HEK293 (cell line): ENCODE measurements around the gene TAGAP.
"Not testable (repeated sequence)": the region's sequence is repeated elsewhere in the genome, so short reads cannot be mapped to it uniquely, and the experiment has no call there.

Experiments used
- CTCF ChIA-PET: fragments of 350-600 bp; formaldehyde crosslinking; extraction: SDS; loops from one replicate; lab custom pipeline; 2021; ENCODE audit warnings: antibody characterized with exemption; lab: Yijun Ruan, JAX
- POLR2A ChIA-PET: fragments of 300-600 bp; formaldehyde crosslinking; extraction: SDS; loops from one replicate; lab custom pipeline; 2020; ENCODE audit warnings: antibody characterized with exemption, inconsistent platforms; lab: Yijun Ruan, JAX
- H3K27ac ChIP-seq: fragments of 200-500 bp; sonication (Bioruptor generic); 2 replicates; pipeline ENCODE4 v1.5.1; 2014; ENCODE audit warnings: low read depth, low read length, control low read depth, inconsistent platforms; ENCODE audit errors: extremely low read depth
- H3K36me3 ChIP-seq, 2 experiments: fragments of 200-500 bp in 1 of 2; sonication (Bioruptor generic) in 1 of 2; 1 replicate in 1 of 2; 2 replicates in 1 of 2; pipeline ENCODE4 v1.5.1; 2014 to 2017; ENCODE audit warnings: inconsistent platforms in 2 of 2, low read length in 2 of 2; ENCODE audit not compliant: control insufficient read depth in 2 of 2, insufficient read depth in 1 of 2
- H3K4me1 ChIP-seq: fragments of 200-500 bp; sonication (Bioruptor generic); 2 replicates; pipeline ENCODE4 v1.5.1; 2014; ENCODE audit warnings: mild to moderate bottlenecking, low read length, inconsistent platforms; ENCODE audit not compliant: control insufficient read depth, insufficient read depth
- H3K4me3 ChIP-seq: 2 replicates; pipeline ENCODE4 v1.5.1; 2011; ENCODE audit warnings: low read depth, mild to moderate bottlenecking, control low read depth, low read length, moderate library complexity
- H3K9me3 ChIP-seq: fragments of 200-500 bp; sonication (Bioruptor generic); 2 replicates; pipeline ENCODE4 v1.5.1; 2014; ENCODE audit warnings: low read depth, low read length, inconsistent platforms; ENCODE audit not compliant: control insufficient read depth, insufficient read depth
- GLIS1 ChIP-seq: fragments of 450-650 bp; formaldehyde crosslinking; IDR thresholded peaks from 2 replicates; pipeline ENCODE4 v1.5.1; 2016; ENCODE audit warnings: missing biosample characterization, missing genetic modification characterization
- IKZF3 ChIP-seq: fragments of 450-650 bp; IDR thresholded peaks from 2 replicates; pipeline ENCODE4 v1.5.0; 2018; ENCODE audit warnings: missing biosample characterization, mild to moderate bottlenecking, missing genetic modification characterization, moderate library complexity
- KLF9 ChIP-seq: fragments of 450-650 bp; formaldehyde crosslinking; IDR thresholded peaks from 2 replicates; pipeline ENCODE4 v1.5.1; 2016; ENCODE audit warnings: missing biosample characterization, missing genetic modification characterization, low read depth
- YY2 ChIP-seq: fragments of 450-650 bp; formaldehyde crosslinking; IDR thresholded peaks from 2 replicates; pipeline ENCODE4 v1.5.1; 2016; ENCODE audit warnings: missing biosample characterization, missing genetic modification characterization
- ZBTB48 ChIP-seq: fragments of 450-650 bp; formaldehyde crosslinking; IDR thresholded peaks from 2 replicates; pipeline ENCODE4 v1.5.1; 2016; ENCODE audit warnings: missing biosample characterization, missing genetic modification characterization
- ZBTB6 ChIP-seq: fragments of 450-650 bp; formaldehyde crosslinking; IDR thresholded peaks from 2 replicates; pipeline ENCODE4 v1.5.1; 2017; ENCODE audit warnings: missing biosample characterization, missing genetic modification characterization
- ZNF10 ChIP-seq: fragments of 450-650 bp; formaldehyde crosslinking; IDR thresholded peaks from 2 replicates; pipeline ENCODE4 v1.5.1; 2017; ENCODE audit warnings: missing biosample characterization, missing genetic modification characterization
- ZNF114 ChIP-seq: fragments of 450-650 bp; formaldehyde crosslinking; IDR thresholded peaks from 2 replicates; pipeline ENCODE4 v1.5.0; 2017; ENCODE audit warnings: missing biosample characterization, missing genetic modification characterization
- ZNF121 ChIP-seq: fragments of 450-650 bp; formaldehyde crosslinking; IDR thresholded peaks from 2 replicates; pipeline ENCODE4 v1.5.1; 2016; ENCODE audit warnings: missing biosample characterization, missing genetic modification characterization
- ZNF16 ChIP-seq: fragments of 450-650 bp; formaldehyde crosslinking; IDR thresholded peaks from 2 replicates; pipeline ENCODE4 v1.5.1; 2016; ENCODE audit warnings: low read depth, missing biosample characterization, missing genetic modification characterization
- ZNF174 ChIP-seq: fragments of 450-650 bp; formaldehyde crosslinking; IDR thresholded peaks from 2 replicates; pipeline ENCODE4 v1.5.0; 2017; ENCODE audit warnings: missing biosample characterization, mild to moderate bottlenecking, missing genetic modification characterization
- ZNF18 ChIP-seq: fragments of 450-650 bp; formaldehyde crosslinking; IDR thresholded peaks from 2 replicates; pipeline ENCODE4 v1.5.1; 2016; ENCODE audit warnings: missing biosample characterization, missing genetic modification characterization
- ZNF2 ChIP-seq: fragments of 450-650 bp; formaldehyde crosslinking; IDR thresholded peaks from 2 replicates; pipeline ENCODE4 v1.5.1; 2016; ENCODE audit warnings: missing biosample characterization, missing genetic modification characterization
- ZNF341 ChIP-seq: fragments of 450-650 bp; formaldehyde crosslinking; IDR thresholded peaks from 2 replicates; pipeline ENCODE4; 2016; ENCODE audit warnings: low read depth, missing biosample characterization, missing genetic modification characterization
- ZNF366 ChIP-seq: fragments of 450-650 bp; formaldehyde crosslinking; conservative IDR thresholded peaks from 2 replicates; pipeline ENCODE4 v1.5.1; 2016; ENCODE audit warnings: missing biosample characterization, missing genetic modification characterization
- ZNF398 ChIP-seq: fragments of 450-650 bp; formaldehyde crosslinking; IDR thresholded peaks from 2 replicates; pipeline ENCODE4 v1.5.1; 2017; ENCODE audit warnings: missing biosample characterization, missing genetic modification characterization
- ZNF433 ChIP-seq: fragments of 450-650 bp; formaldehyde crosslinking; IDR thresholded peaks from 2 replicates; pipeline ENCODE4 v1.5.1; 2016; ENCODE audit warnings: missing biosample characterization, missing genetic modification characterization, low read depth
- ZNF555 ChIP-seq: fragments of 450-650 bp; formaldehyde crosslinking; conservative IDR thresholded peaks from 2 replicates; pipeline ENCODE4 v1.5.1; 2017; ENCODE audit warnings: missing biosample characterization, mild to moderate bottlenecking, missing genetic modification characterization, inconsistent platforms
- ZNF571 ChIP-seq: fragments of 450-650 bp; formaldehyde crosslinking; IDR thresholded peaks from 2 replicates; pipeline ENCODE4 v1.5.0; 2017; ENCODE audit warnings: missing biosample characterization, missing genetic modification characterization
- ZNF580 ChIP-seq: fragments of 450-650 bp; formaldehyde crosslinking; IDR thresholded peaks from 2 replicates; pipeline ENCODE4 v1.5.1; 2016; ENCODE audit warnings: missing biosample characterization, missing genetic modification characterization
- ZNF654 ChIP-seq: fragments of 450-650 bp; formaldehyde crosslinking; IDR thresholded peaks from 2 replicates; pipeline ENCODE4 v1.5.1; 2016; ENCODE audit warnings: low read depth, missing biosample characterization, missing genetic modification characterization
- ZNF660 ChIP-seq: fragments of 450-650 bp; IDR thresholded peaks from 2 replicates; pipeline ENCODE4 v1.5.1; 2018; ENCODE audit warnings: missing biosample characterization, mild to moderate bottlenecking, missing genetic modification characterization
- ZNF664 ChIP-seq: fragments of 450-650 bp; formaldehyde crosslinking; IDR thresholded peaks from 2 replicates; pipeline ENCODE4 v1.5.1; 2016; ENCODE audit warnings: missing biosample characterization, missing genetic modification characterization

TAGAP gene

GRCh38 chr6:159010037-159010612 is 34.7 kb downstream of the TAGAP start:
- ChIA-PET CTCF (interaction anchor here (0.6 to 5.7 kb wide), 8 partner anchors 8 to 645 kb away, joined by 3 to 63 read pairs (median 10); no protein-coding TSS in a partner anchor), POLR2A (interaction anchor here (0.7 to 0.8 kb wide), 2 partner anchors 10 to 1020 kb away, joined by 4 to 6 read pairs; partner anchors contain the start of gene RSPH3)
- H3K36me3 ChIP-seq, H3K9me3 ChIP-seq, H3K4me1 ChIP-seq, H3K27ac ChIP-seq, H3K4me3 ChIP-seq: not testable (repeated sequence)
- peak; percentile 95 for TF ChIP-seq ZNF366

- Histone ChIP-seq H3K4me1 (no peaks in the 10 kb centered on the region), H3K36me3 (no peaks in the 10 kb centered on the region), H3K27ac (no peak overlapping the region), H3K9me3 (no peaks in the 10 kb centered on the region), H3K4me3 (no peak overlapping the region)
- POLR2A ChIA-PET = interaction anchor here (0.7 to 1.3 kb wide), 2 partner anchors 9 to 125 kb away, joined by 3 to 6 read pairs; partner anchors contain the start of gene RSPH3
- TF ChIP-seq ZNF660 (tag by site-specific recombination) = 0 out of 2 replicates have a peak, but pooled peaks have one; percentile 20
- no peak for TF ChIP-seq ZBTB48 (tag by site-specific recombination)
- peak; percentile 42 for TF ChIP-seq ZNF654
- TF ChIP-seq ZNF121 (tag by site-specific recombination) = no peak
- CTCF ChIA-PET = interaction anchor here (0.6 to 5.7 kb wide), 21 partner anchors 8 to 1252 kb away, joined by 3 to 63 read pairs (median 6); partner anchors contain the start of genes RSPH3 and TAGAP
Observed at GRCh38 chr6:159008656-159009288, 36.0 kb downstream of the TAGAP start.

GRCh38 chr6:159007510-159007909 is 37.3 kb downstream of the TAGAP start:
- H3K9me3 ChIP-seq = no peaks in the 10 kb centered on the region
- no peak for TF ChIP-seq ZNF10 (tag by site-specific recombination)
- no peak for TF ChIP-seq ZNF571 (tag by site-specific recombination)
- no peak for TF ChIP-seq ZNF174
- TF ChIP-seq GLIS1 = no peak
- TF ChIP-seq ZBTB6 (tag by site-specific recombination) = no peak
- no peak for TF ChIP-seq ZNF433 (tag by site-specific recombination)
- no peak for TF ChIP-seq ZNF2 (tag by site-specific recombination)
- no peak for TF ChIP-seq ZNF398 (tag by site-specific recombination)
- TF ChIP-seq ZNF16 (tag by site-specific recombination) = no peak
- TF ChIP-seq ZNF18 = no peak
- no peak for TF ChIP-seq ZNF114 (tag by site-specific recombination)
- no peak for TF ChIP-seq ZNF341
- no peak for TF ChIP-seq IKZF3 (tag by site-specific recombination)
- no peak for TF ChIP-seq ZNF555 (tag by site-specific recombination)
- no peak for TF ChIP-seq KLF9 (tag by site-specific recombination)
- TF ChIP-seq ZNF580 (tag by site-specific recombination) = no peak
- TF ChIP-seq ZNF664 (tag by site-specific recombination) = no peak
- no peak for TF ChIP-seq YY2 (tag by site-specific recombination)
- H3K4me3 ChIP-seq = no peak overlapping the region
- ChIA-PET POLR2A (no interaction called here), CTCF (interaction anchor here (0.6 to 5.7 kb wide), 13 partner anchors 11 to 916 kb away, joined by 3 to 63 read pairs (median 4); partner anchors contain the start of gene TAGAP)
- H3K4me1 ChIP-seq = no peaks in the 10 kb centered on the region
- H3K36me3 ChIP-seq = no peaks in the 10 kb centered on the region; a peak in 1 of 3 replicates
- no peak overlapping the region for H3K27ac ChIP-seq
